HG03571 (cell line): Measurements from ENCODE around the gene APC.
"Not testable (repeated sequence)": the region's sequence is repeated elsewhere in the genome, so short reads cannot be mapped to it uniquely, and the experiment has no call there.

Source experiments
- ATAC-seq: cut with Tn5 transposase; IDR thresholded peaks from one replicate; pipeline ENCODE4 v1.9.1; 2021; ENCODE audit not compliant: unreplicated experiment

APC gene

GRCh38 chr5:112713206-112713605, 24.5 kb upstream of the APC start:
- no peak for ATAC-seq

- ATAC-seq: not testable (repeated sequence)
Observed at GRCh38 chr5:112716895-112717294, 20.8 kb upstream of the APC start.

GRCh38 chr5:112717506-112718082, 20.1 kb upstream of the APC start:
- ATAC-seq: no peak

- ATAC-seq: no peak
Observed at GRCh38 chr5:112718344-112718743, 19.3 kb upstream of the APC start.

- ATAC-seq: no peak
Observed at GRCh38 chr5:112720576-112720975, 17.1 kb upstream of the APC start.

- no peak for ATAC-seq
Observed at GRCh38 chr5:112724901-112725300, 12.8 kb upstream of the APC start.

- no peak for ATAC-seq
Observed at GRCh38 chr5:112729630-112730029, 8.1 kb upstream of the APC start.

GRCh38 chr5:112732131-112732530, 5.6 kb upstream of the APC start:
- ATAC-seq: no peak

GRCh38 chr5:112733586-112733985, 4.1 kb upstream of the APC start:
- no peak for ATAC-seq

GRCh38 chr5:112734597-112734996, 3.1 kb upstream of the APC start:
- ATAC-seq: no peak

- ATAC-seq: no peak
Observed at GRCh38 chr5:112735702-112736101, 2.0 kb upstream of the APC start.

GRCh38 chr5:112737070-112737462, 619 bp upstream of the APC start:
- ATAC-seq: no peak

- no peak for ATAC-seq
Observed at GRCh38 chr5:112738191-112738560, 491 bp downstream of the APC start.

- ATAC-seq: no peak
Observed at GRCh38 chr5:112742424-112742823, 4.7 kb downstream of the APC start.

GRCh38 chr5:112743631-112744030, 5.9 kb downstream of the APC start:
- no peak for ATAC-seq

- no peak for ATAC-seq
Observed at GRCh38 chr5:112752335-112752734, 14.7 kb downstream of the APC start.

- ATAC-seq: no peak
Observed at GRCh38 chr5:112755703-112756102, 18.0 kb downstream of the APC start.

- ATAC-seq: peak; percentile 88
Observed at GRCh38 chr5:112757468-112758208, 20.0 kb downstream of the APC start.

- no peak for ATAC-seq
Observed at GRCh38 chr5:112758676-112759075, 21.0 kb downstream of the APC start.

GRCh38 chr5:112762113-112762810, 24.6 kb downstream of the APC start:
- ATAC-seq: no peak

GRCh38 chr5:112763165-112763564, 25.5 kb downstream of the APC start:
- ATAC-seq: no peak

- no peak for ATAC-seq
Observed at GRCh38 chr5:112772124-112772523, 34.4 kb downstream of the APC start.
